ENCODE measurements around the gene XPNPEP2. TPM values are rescaled to one million over a fixed set of nuclear protein-coding genes. Genes with fewer than 3 reads are reported as not detected.

Gene XPNPEP2
- total RNA-seq, 4 donors from 2014 or later = 2.9 to 4.6 (median 3.9) TPM

DNA sequence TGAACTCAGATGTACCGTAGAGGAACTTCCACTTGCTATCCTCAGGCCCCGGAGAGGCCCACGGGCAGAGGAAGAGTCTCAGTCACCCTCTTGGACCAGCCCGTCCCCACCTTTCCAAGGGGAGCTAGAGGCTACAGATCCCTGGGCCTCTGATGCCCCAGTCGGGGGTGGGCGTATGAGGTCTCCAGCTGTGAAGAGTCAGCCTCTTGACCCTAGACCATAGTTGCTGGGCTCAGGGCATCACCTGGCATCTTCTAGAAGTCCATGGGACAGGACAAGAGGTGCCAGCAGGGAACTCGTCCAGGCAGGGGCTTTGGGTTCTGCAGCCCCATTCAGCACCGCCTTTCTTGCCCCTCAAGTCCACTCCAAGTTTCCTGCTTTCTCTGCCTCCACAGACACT lies 52.6 kb downstream of the XPNPEP2 start:
- no peaks in the 10 kb centered on the region for H3K4me1 ChIP-seq
- H3K9me3 ChIP-seq = no peaks in the 10 kb centered on the region
- TF ChIP-seq, protein P1, sequence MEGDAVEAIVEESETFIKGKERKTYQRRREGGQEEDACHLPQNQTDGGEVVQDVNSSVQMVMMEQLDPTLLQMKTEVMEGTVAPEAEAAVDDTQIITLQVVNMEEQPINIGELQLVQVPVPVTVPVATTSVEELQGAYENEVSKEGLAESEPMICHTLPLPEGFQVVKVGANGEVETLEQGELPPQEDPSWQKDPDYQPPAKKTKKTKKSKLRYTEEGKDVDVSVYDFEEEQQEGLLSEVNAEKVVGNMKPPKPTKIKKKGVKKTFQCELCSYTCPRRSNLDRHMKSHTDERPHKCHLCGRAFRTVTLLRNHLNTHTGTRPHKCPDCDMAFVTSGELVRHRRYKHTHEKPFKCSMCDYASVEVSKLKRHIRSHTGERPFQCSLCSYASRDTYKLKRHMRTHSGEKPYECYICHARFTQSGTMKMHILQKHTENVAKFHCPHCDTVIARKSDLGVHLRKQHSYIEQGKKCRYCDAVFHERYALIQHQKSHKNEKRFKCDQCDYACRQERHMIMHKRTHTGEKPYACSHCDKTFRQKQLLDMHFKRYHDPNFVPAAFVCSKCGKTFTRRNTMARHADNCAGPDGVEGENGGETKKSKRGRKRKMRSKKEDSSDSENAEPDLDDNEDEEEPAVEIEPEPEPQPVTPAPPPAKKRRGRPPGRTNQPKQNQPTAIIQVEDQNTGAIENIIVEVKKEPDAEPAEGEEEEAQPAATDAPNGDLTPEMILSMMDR (IDR thresholded peaks at IDR 0.05) = no peak
- no peak for TF ChIP-seq POLR2A (IDR thresholded peaks at IDR 0.05)
- H3K27me3 ChIP-seq = no peaks in the 10 kb centered on the region
- intact Hi-C loops (cut with DNase I; ENCODE audit: low total_unique reads) = no loop called here
- H3K27ac ChIP-seq = no peak overlapping the region
- no peak for DNase-seq
- no peak overlapping the region for H3K4me3 ChIP-seq
- H3K36me3 ChIP-seq = no peaks in the 10 kb centered on the region

DNA sequence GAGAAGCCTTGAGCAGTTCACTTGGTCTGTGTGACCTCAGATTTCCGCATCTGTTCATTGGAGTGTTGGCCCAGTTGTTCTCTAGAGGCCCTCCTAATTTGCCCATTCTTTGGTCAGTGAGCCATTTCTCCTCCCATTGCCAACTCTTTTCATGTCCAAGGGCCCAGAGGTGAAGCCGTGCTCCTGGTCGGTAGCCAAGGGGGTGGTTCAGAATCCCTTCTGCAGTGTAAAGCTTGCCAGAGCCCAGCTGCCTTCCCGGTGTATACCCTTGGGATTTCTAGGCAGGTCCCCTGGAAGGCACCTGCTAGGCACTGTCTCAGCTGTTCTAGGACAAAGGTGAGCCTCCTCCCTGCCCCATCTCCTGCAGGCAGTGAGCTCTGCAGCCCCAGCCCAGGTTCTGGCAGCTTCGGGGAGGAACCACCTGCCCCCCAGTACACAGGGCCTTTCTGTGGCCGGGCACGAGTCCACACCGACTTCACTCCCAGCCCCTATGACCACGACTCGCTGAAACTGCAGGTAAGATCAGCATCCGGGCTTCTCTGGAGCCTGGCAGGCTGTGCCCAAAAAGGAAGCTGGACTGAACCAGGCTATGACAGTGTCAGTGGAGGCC lies 53.3 kb downstream of the XPNPEP2 start:
- TF ChIP-seq POLR2A (IDR thresholded peaks at IDR 0.05) = no peak
- TF ChIP-seq, protein P1 (IDR thresholded peaks at IDR 0.05) = no peak
- Histone ChIP-seq H3K27me3 (no peaks in the 10 kb centered on the region), H3K4me3 (no peak overlapping the region), H3K9me3 (no peaks in the 10 kb centered on the region), H3K4me1 (no peaks in the 10 kb centered on the region), H3K36me3 (no peaks in the 10 kb centered on the region), H3K27ac (no peak overlapping the region)
- no peak for DNase-seq
- intact Hi-C loops (cut with DNase I; ENCODE audit: low total_unique reads) = no loop called here

DNA sequence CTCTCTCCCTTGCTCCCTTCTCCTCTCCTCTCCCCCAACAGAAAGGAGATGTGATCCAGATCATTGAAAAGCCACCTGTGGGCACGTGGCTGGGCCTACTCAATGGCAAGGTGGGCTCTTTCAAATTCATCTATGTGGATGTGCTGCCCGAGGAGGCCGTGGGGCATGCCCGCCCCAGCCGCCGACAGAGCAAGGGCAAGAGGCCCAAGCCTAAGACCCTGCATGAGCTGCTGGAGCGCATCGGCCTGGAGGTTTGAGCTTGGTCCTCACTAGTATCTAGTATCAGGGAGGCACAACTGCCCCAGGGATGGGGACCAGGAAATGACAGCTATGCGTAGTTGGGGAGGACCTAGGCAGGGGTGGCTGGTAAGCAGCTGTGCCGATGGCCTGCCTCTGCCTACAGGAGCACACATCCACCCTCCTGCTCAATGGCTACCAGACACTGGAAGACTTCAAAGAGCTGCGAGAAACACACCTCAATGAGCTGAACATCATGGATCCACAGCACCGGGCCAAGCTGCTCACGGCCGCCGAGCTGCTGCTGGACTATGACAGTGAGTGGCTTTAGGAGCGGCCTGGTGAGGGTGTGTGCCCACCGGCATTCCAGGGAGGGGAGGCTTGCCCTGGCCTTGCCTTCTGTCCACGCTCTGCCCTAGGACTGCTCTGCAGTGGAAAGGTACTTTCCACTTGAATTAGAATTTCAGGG lies 54.0 kb downstream of the XPNPEP2 start:
- DNase-seq = no peak
- no peaks in the 10 kb centered on the region for H3K4me1 ChIP-seq
- intact Hi-C loops (cut with DNase I; ENCODE audit: low total_unique reads) = no loop called here
- H3K27ac ChIP-seq = no peak overlapping the region
- TF ChIP-seq, protein P1 (IDR thresholded peaks at IDR 0.05) = no peak
- TF ChIP-seq POLR2A (IDR thresholded peaks at IDR 0.05) = no peak
- H3K36me3 ChIP-seq = no peaks in the 10 kb centered on the region
- H3K9me3 ChIP-seq = no peaks in the 10 kb centered on the region
- no peaks in the 10 kb centered on the region for H3K27me3 ChIP-seq
- H3K4me3 ChIP-seq = no peak overlapping the region

DNA sequence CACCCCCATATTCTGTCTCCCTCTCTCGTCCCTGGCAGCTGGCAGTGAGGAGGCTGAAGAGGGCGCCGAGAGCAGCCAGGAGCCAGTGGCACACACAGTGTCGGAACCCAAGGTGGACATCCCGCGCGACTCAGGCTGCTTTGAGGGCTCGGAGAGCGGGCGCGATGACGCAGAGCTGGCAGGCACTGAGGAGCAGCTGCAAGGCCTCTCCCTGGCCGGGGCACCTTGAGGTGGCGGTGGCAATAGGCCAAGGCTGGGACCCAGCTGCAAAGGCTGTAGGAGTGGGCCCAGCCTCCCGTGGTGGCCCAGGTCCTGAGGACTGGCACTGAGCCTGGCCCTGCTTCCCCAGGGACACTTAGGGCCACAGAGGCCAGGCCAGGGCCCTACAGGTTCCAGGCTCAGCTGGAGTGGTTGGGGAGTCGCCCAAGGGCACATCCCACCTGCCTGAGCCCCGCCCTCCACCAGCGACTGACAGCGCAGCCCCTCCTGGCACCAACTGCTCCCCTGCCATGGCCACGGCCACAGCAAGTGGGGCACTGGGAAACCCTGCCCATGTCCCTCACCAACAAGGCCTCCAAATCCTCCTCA lies 54.9 kb downstream of the XPNPEP2 start:
- Histone ChIP-seq H3K36me3 (no peaks in the 10 kb centered on the region), H3K4me1 (no peaks in the 10 kb centered on the region), H3K27ac (no peak overlapping the region), H3K4me3 (no peak overlapping the region), H3K27me3 (no peaks in the 10 kb centered on the region), H3K9me3 (no peaks in the 10 kb centered on the region)
- TF ChIP-seq, protein P1 (IDR thresholded peaks at IDR 0.05) = no peak
- no peak for TF ChIP-seq POLR2A (IDR thresholded peaks at IDR 0.05)
- intact Hi-C loops (cut with DNase I; ENCODE audit: low total_unique reads) = no loop called here
- DNase-seq = no peak

DNA sequence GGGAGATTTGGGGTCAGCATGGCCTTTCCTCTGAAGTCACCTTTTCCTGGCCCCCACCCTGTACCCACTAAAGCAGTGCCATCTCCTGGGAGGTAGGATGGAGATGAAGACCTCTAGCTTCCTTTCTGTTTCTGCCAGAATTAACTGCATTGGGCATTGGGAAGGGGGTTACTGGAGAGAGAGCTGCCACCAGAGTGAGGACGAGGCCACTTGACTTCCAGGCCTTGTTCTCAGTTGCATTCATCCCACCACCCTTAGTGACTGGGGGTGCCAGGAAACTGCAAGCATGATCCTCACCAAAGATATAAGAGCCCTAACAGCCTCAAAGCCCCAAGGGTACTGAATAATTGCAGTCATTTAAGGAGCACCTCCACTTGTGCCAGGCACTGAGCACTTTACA lies 56.8 kb downstream of the XPNPEP2 start:
- no peak for DNase-seq
- H3K9me3 ChIP-seq = no peaks in the 10 kb centered on the region
- no peaks in the 10 kb centered on the region for H3K27me3 ChIP-seq
- H3K4me1 ChIP-seq = no peaks in the 10 kb centered on the region
- no peaks in the 10 kb centered on the region for H3K36me3 ChIP-seq
- intact Hi-C loops (cut with DNase I; ENCODE audit: low total_unique reads) = no loop called here
- TF ChIP-seq POLR2A (IDR thresholded peaks at IDR 0.05) = no peak
- TF ChIP-seq, protein P1 (IDR thresholded peaks at IDR 0.05) = no peak
- no peak overlapping the region for H3K27ac ChIP-seq
- no peak overlapping the region for H3K4me3 ChIP-seq

Data from uterus (tissue), 4 donors.